HTERT RPE-1 (cell line): ENCODE results near the gene ZER1.
"Not testable (repeated sequence)": the region's sequence is repeated elsewhere in the genome, so short reads cannot be mapped to it uniquely, and the experiment has no call there.

ENCODE experiments used
- in situ Hi-C: fragments of 300-500 bp; cut with MboI; formaldehyde crosslinking; loops from 4 replicates; pipeline ENCODE4 v1.14.3; 2020; ENCODE audit warnings: low sequenced_read_pairs

The ZER1 gene

DNA sequence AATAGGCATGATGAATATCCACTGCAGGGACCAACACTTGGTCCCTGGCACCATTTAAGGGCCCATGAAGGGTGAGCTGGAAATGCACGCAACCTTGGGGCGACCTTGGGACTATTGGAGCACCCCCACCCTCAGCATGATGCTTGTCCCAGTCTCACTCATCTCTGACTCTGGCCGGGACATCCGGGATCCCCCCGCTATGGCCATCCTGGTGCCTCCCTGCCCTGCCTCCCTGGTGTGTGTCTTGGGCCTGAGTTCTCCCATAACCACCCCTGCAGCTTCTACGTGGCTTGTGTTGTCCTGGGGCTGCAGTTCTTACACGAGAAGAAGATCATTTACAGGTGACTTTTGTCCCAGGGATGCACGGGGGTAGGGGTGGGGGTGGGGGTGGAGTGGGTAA, 53.7 kb downstream of the ZER1 start:
- in situ Hi-C loops = no loop called here

DNA sequence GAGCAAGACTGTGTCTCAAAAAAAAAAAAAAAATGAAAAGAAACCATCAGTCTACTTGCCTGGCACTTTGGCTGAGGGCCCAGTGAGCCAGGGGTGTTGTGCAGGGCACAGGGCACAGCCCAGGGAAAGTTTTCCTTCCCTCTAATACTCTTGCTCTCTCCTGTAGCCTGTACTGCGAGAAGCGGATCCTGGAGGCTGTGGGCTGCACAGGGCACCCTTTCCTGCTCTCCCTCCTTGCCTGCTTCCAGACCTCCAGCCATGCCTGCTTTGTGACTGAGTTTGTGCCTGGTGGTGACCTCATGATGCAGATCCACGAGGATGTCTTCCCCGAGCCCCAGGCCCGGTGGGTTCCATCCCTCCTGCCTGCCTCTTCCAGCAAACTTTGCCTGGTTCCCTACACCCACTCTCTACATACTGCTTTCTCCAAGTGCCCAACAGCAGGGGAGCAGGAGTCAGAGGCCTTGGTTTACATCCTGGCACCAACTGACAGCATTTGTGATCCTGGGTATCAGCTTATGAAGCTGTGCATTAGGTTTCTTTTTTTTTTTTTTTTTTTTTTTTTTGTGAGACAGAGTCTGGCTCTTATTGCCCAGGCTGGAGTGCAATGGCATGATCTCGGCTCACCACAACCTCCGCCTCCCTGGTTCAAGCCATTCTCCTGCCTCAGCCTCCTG, 55.0 kb downstream of the ZER1 start:
- in situ Hi-C loops = no loop called here

DNA sequence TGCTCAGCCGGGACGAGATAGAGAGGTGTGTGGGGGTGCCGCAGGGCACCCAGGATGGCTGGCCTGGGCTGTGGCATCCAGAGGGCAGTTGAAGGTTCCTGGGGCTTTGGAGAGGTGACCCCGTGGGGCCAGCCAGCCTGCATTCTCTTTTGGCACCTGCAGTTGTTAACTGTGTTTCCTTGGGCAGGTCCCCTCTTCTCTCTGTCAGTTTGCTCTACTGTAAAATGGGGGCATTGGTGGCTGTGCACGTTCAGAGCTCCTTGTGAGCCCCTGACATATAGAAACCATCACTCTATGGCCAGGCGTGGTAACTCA, 56.3 kb downstream of the ZER1 start:
- in situ Hi-C loops = no loop called here

DNA sequence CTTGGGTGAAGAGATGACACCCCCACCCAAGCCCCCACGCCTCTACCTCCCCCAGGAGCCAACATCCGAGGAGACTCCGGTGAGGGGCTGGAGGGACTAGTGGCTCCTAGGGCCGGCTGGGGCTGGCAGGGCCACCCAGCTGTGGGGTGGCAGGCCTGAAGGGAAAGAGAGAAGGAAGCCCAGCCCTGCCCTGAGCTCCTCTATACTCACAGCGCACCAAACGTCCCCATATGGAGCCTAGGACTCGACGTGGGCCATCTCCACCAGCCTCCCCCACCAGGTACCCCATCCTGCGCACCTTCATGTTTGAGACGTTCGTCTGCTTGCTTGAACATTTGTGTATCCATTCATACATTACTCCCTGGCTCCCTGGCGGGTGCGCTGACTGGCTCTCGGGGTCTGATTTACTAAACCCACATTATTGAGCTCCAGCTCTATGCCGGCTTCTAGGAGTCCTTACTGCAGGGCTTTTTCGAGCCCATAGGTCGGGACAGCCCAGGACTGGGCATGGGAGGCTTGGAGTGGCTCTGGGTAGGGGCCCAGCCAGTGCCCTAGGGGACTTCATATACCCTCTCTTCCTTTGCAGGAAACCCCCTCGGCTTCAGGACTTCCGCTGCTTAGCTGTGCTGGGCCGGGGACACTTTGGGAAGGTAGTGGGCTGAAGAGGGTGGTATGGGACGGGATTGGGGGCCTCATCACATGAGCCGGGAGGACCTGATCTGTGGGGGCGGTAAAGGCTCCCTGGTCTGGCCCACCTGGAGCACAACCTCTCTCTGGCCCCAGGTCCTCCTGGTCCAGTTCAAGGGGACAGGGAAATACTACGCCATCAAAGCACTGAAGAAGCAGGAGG, 56.9 kb downstream of the ZER1 start:
- in situ Hi-C loops = no loop called here

DNA sequence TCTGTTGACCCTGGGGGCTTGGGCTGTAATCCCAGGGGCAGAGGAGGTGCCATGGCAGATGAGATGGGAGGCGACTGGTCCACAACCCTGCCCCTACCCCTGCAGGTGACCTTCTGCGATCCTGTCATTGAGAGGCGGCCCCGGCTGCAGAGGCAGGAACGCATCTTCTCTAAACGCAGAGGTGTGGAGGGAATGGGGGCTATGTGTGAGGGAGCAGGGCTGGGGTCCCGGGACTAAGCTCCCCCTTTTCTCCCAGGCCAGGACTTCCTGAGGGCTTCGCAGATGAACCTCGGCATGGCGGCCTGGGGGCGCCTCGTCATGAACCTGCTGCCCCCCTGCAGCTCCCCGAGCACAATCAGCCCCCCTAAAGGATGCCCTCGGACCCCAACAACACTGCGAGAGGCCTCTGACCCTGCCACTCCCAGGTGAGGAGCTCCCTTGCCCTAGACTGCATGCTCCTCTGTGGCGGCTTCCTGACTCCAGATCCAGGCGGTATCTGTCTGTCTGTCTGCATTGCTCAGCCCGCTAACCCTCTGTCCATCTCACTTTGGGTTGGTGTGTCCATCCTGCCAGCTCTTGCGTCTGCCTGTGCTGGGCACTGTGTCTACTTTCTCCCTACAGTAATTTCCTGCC, 57.7 kb downstream of the ZER1 start:
- in situ Hi-C loops = no loop called here

DNA sequence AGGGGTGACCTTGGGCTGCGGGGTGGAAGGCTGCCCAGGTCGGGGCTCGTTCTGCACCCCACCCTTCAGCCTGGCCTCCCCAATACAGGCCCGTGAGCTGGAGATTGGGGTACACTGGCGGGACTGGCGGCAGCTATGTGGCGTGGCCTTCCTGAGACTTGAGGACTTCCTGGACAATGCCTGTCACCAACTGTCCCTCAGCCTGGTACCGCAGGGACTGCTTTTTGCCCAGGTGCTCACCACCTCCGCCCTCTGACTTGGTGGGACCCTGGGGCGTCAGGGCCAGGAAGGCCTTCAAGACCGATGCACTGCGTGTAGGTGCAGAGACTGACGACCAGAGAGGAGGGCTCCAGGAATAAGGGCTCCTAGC, 58.3 kb downstream of the ZER1 start:
- in situ Hi-C loops = no loop called here

DNA sequence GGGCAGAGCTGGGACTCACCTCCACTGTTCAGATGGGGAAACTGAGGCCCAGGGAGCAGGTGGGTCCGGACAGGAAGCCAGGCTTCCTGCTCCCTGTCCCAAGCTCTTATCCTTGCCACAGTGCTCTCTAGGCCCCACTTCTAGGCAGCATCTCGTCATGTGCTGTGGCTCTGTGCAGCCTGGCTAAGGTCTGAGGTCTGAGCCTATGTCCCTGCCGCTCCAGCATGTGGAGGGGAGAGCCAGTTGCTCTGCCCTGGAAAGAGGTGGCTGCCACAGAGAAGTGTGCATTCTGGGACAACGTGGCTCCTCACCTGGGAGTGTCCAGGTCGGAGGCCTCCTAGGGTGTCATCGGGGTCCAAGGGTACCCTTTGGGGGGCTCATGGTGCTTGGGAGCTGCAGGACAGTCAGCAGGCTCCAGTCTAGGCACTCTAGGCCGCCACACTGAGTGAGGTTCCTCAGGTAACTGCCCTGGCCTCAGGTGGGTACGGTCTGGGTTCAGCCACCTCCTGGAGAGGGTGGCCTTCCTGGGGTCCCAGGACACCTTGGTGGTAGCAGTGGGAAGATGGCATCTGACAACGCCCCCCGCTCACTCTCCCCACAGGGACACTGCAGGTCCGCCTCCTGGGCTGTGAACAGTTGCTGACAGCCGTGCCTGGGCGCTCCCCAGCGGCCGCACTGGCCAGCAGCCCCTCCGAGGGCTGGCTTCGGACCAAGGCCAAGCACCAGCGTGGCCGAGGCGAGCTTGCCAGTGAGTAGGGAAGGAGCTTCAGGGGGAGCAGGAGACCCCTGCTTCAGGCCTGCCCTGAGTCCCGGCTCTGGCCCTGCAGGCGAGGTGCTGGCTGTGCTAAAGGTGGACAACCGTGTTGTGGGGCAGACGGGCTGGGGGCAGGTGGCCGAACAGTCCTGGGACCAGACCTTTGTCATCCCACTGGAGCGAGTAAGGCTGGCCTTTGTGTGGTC, 59.0 kb downstream of the ZER1 start:
- in situ Hi-C loops = no loop called here

DNA sequence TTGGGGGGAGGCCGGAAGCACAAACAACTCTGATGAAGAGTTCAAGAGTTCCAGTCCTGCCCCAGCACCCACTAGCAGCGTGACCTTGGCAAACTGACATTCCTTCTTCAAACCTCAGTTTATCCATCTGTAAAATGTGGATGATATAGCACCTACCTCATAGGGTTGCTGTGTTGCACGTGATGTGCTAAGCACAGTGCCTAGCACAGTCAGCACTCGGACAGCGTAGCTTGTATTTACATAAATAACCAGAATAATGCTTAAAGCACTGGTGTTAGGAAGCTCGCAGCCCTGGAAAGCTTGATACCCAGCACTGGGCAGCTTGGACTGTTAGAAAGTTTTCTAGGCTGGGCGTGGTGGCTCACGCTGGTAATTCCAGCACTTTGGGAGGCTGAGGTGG, 64.3 kb downstream of the ZER1 start:
- in situ Hi-C loops = no loop called here

DNA sequence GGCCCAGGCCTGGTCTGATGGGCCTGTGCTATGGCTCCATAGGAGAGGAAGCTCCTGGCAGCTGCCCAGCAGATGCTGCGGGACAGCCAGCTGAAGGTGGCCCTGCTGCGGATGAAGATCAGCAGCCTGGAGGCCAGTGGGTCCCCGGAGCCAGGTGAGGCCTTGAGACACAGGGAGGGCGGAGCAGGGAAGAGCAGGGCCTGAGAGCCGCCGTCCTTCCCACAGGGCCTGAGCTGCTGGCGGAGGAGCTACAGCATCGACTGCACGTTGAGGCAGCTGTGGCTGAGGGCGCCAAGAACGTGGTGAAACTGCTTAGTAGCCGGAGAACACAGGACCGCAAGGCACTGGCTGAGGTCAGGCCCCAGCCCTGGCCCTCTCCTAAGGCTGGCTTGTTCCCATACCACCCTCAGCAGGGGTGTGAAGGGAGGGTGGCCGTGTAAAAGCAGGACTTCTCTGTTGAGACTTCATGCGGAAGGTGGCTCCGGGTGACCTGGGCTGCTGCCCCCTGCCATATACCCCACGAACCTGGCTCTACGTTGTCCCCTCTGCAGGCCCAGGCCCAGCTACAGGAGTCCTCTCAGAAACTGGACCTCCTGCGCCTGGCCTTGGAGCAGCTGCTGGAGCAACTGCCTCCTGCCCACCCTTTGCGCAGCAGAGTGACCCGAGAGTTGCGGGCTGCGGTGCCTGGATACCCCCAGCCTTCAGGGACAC, 64.9 kb downstream of the ZER1 start:
- in situ Hi-C loops = no loop called here

DNA sequence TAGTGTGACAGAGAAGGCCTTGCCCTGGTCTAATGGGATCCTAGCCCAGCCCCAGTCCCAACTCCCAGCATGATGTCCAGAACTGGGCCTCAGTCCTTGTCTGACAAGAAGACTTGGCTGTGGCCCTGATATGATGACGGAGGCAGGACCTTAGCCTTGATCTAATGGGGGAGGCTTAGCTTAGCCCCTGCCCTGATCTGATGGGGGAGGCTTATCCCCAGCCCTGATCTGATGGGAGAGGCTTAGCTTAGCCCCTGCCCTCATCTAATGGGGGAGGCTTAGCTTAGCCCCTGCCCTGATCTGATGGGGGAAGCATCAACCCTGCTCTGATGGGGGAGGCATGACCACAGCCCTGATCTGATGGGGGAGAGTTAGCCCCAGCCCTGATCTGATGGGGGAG, 65.7 kb downstream of the ZER1 start:
- in situ Hi-C loops = no loop called here

DNA sequence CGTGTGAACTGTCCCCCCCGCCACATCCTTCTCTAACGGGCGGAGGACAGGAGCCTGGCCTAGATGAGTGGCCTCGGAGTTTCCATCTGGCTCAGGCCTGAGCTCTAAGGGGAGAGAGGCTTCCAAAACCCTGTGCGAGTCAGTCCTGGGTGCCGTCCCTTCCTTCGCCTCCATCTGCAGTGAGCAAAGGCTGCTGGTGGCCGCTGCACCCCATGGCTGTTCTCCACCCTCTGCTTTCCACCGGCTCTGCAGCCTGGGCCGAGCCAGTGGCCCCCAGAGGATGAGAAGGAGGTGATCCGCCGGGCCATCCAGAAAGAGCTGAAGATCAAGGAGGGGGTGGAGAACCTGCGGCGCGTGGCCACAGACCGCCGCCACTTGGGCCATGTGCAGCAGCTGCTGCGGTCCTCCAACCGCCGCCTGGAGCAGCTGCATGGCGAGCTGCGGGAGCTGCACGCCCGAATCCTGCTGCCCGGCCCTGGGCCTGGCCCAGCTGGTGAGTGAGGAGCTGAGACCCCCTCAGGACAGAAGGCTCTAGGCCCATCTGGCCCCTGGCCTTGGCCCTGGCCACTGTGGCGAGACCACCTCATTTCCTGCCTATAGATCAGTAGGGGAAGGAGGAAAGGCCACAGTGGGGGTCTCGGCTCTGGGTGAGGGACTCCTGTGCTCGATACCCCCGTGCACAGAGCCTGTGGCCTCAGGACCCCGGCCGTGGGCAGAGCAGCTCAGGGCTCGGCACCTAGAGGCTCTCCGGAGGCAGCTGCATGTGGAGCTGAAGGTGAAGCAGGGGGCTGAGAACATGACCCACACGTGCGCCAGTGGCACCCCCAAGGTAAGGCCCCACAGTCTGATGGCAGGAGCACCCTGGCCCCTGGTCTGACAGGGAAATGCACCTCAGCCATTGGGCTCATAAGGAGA, 66.4 kb downstream of the ZER1 start:
- in situ Hi-C loops = no loop called here

DNA sequence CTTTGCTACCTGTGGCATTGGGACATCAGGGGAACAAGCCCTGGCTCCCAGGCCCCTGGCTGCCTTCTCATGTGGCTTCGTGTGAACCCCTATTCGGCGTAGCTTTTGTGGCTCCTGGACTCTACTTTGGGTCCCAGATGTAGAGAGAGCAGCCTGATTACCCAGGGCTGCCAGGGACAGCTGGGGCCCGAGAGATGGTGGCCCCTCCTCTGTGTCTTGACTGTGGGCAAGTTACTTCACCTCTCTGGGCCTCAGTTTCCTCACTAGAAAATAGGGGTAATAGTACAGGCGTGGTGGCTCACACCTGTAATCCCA, 67.4 kb downstream of the ZER1 start:
- in situ Hi-C loops = no loop called here

DNA sequence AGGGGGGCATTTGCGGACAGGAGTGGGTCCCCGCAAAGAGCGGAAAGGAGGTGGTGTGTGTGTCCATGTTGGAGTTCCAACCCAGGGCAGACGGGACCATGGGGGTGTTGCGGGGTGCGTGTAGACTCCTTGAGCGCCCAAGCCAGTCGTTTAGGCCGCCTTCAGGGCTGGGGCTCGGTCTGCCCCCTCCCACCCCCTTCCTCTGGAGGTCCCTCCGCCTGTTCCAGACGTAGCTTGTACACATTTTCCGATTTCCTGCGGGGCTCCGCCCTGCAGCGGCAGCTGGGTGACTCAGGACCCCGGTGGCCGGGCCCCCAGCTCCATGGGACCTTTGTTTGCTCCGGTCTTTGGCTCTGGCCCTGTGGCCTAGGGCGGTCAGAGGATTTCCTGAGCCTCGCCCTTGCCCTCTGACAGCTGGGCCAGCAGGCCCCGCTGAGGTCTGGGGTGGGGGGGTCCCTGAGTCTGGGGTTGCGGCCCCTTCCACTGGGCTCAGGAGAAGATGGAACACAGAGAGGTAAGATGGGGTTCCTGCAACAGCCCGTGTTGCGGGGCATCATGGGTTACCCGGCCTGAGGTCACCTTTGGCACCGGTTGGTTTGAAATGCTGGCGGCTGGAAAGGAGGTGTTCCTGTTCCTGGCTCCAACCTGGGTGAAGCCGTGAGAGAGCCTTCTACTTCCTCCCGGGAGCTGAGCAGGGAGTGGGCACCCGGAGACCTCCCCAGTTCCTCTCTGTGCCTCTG, 67.9 kb downstream of the ZER1 start:
- in situ Hi-C loops = no loop called here

DNA sequence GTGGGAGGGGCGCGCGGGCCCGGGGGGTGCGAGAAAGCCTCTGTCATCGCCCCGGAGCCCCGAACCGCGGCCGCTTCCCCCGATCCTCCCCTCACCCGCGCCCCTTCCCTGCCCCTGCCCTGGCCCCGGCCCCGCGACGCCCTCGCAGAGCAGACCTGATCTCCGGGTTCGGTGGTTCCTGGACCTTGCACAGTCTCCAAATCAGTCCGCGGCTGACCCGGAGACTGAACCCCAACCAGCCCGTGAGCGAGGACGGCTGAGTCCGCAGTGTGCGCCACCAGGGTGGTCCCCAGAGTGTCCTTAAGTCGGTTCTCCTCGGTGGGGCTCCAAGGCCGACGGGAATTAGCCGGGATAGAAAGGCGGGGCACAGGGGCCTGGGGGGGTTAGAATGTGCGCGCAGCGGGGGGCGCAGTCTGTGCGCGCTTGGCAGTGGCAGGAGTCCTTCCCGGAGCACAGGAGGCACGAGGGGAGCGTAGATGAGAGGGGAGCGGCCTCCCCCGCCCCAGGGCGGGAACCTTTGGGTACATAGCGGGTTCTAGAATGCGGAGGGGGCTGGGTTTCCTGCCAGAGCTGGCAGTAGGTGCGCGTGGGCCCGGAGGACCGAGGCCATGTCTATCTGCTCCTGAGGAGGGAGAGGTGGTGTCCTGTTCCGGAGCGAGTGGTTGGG, 68.6 kb downstream of the ZER1 start:
- in situ Hi-C loops = no loop called here

DNA sequence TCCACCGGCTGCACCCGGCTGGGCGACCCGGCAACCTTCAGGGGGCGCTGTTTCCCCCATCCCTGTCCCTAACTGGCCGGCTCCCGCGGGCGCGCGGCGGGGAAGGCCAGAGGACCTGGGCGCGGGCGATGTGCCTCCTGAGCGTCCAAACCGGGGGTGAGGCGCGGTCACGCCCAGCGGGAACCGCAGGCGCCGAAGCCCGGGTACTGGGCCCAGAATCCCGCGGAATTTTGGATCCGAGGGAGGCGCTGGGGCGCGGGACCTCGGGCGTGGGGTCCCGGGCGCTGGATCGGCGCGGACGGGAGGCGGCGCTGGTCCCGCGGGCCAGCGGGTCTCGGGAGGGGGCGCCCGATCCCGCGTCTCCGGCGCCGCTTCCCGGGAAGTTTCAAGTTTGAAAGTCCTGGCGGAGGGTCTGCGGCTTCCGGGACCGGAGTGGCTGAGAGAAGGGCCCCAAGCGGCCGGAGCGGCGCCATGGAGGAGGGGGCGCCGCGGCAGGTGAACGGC, 69.2 kb downstream of the ZER1 start, which contains the start of gene PKN3:
PKN3 (plus strand) TSS at position 59 of the 504 bp plus-strand sequence; CDS start at position 472, 413 bp downstream.
- in situ Hi-C loops = no loop called here

DNA sequence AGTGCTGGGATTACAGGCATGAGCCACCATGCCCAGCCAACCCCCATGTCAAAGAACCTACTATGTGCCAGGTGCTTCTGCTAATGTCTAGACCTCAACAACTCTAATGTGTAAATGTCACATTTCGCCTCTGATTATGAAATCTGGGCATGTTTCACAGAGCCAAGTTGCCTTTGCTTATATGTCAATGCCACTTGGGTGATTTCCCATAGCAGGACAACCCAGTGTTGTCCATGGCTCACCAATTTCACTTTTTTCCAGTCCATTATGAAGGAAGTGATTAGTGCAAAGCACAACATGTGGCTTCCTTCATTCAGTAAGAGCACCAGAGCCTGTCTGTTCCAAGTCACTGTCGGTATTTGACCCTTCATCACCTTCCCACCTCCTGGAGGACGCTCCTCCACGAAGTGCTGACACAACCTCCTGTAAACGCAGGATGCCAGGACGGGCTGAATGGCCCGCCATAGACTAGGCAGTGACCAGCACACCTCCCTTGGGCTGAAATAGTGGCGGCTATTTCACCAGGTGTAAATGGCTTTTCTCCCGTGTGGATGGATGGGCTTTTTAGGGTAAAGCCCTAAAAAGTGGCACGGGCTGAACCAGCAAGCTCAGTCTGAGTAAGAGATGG, 70.4 kb downstream of the ZER1 start:
- in situ Hi-C loops = no loop called here

DNA sequence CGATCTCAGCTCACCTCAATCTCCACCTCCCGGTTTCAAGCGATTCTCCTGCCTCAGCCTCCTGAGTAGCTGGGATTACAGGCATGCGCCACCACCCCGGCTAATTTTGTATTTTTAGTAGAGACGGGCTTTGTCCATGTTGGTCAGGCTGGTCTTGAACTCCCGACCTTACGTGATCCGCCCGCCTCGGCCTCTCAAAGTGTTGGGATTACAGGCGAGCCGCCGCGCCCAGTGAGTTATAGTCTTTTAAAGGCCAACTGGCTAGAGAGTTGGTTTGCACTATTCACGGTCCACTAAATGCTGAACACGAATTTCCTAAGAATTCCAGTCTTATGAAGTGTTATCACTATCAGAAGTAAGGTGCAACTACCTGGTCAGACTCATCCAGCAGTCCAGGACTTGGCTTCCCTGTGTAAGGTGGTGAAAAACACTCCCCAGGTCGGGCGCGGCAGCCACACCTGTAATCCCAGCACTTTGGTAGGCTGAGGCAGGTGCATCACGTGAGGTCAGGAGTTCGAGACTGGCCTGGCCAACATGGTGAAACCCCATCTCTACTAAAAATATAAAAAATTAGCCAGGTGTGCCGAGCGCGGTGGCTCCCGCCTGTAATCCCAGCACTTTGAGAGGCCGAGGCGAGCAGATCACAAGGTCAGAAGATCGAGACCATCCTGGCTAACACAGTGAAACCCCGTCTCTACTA, 72.5 kb downstream of the ZER1 start:
- in situ Hi-C loops = not testable (repeated sequence)
